Lower lobe of right lung (tissue), 2 donors: ENCODE data around the gene ENO3. TPM values are rescaled to one million over a fixed set of nuclear protein-coding genes. Genes with fewer than 3 reads are reported as not detected.

Experiments used
- ATAC-seq, 2 donors: fragments of 200-7000 bp; cut with Tn5 transposase; one replicate each; pipeline ENCODE4 v1.9.1; 2020 to 2022; ENCODE audit warnings: mild to moderate bottlenecking in 2 of 2, moderate library complexity in 2 of 2
- DNase-seq: peaks from one replicate; pipeline ENCODE4 v3.0.0-alpha.2; 2020
- H3K27ac ChIP-seq: fragments of 200-600 bp; one replicate; pipeline ENCODE4 v1.8.0; 2022
- H3K27me3 ChIP-seq: fragments of 200-600 bp; one replicate; pipeline ENCODE4 v1.8.0; 2022; ENCODE audit warnings: low read depth
- H3K36me3 ChIP-seq: fragments of 200-600 bp; one replicate; pipeline ENCODE4 v1.8.0; 2022; ENCODE audit warnings: mild to moderate bottlenecking
- H3K4me1 ChIP-seq: fragments of 200-600 bp; one replicate; pipeline ENCODE4 v1.8.0; 2022
- H3K4me3 ChIP-seq: fragments of 200-600 bp; one replicate; pipeline ENCODE4 v1.8.0; 2022; ENCODE audit warnings: mild to moderate bottlenecking
- H3K9me3 ChIP-seq: fragments of 200-600 bp; one replicate; pipeline ENCODE4 v1.8.0; 2022
- CTCF ChIP-seq: fragments of 200-600 bp; IDR thresholded peaks from one replicate; pipeline ENCODE4 v1.8.0; 2022; ENCODE audit warnings: antibody characterized with exemption, mild to moderate bottlenecking
- intact Hi-C: fragments of 100-400 bp; cut with DNase I; formaldehyde crosslinking; loops from one replicate; pipeline ENCODE4 v1.11.0; 2022
- total RNA-seq: library from RNA; stranded (reverse); fragmentation: NEBNext Ultra II Directional; extraction: Animal tissue kit (Norgen Biotek cat#: 25700); gene quantifications from one replicate; pipeline ENCODE4 v1.2.1, GENCODE V29; 2021
- donor health status: DM: no; HTN: yes; CAD: no; lungs with severe emphysema.

The ENO3 gene
- total RNA-seq, 1 donor from 2014 or later, result 8.2 TPM

- peak; percentile 59 to 63 for ATAC-seq
- peaks cover 42% of the 10 kb centered on the region for H3K4me1 ChIP-seq
- peak; percentile 87 for DNase-seq
- peak overlapping the region; percentile 99 for H3K4me3 ChIP-seq
- no peaks in the 10 kb centered on the region for H3K27me3 ChIP-seq
- H3K9me3 ChIP-seq, result no peaks in the 10 kb centered on the region
- intact Hi-C loops, result no loop called here
- peaks cover 23% of the 10 kb centered on the region for H3K36me3 ChIP-seq
- no peak for TF ChIP-seq CTCF
- peak overlapping the region; percentile 98 for H3K27ac ChIP-seq
Measured at GRCh38 chr17:4949321-4950074, 1.4 kb upstream of the ENO3 start.

GRCh38 chr17:4950075-4950745 is 709 bp upstream of the ENO3 start:
- DNase-seq (peak; percentile 80), ATAC-seq (no peak)
- TF ChIP-seq CTCF, result no peak
- Histone ChIP-seq H3K36me3 (peaks cover 16% of the 10 kb centered on the region), H3K4me3 (peak overlapping the region; percentile 99), H3K4me1 (peaks cover 35% of the 10 kb centered on the region), H3K9me3 (no peaks in the 10 kb centered on the region), H3K27me3 (no peaks in the 10 kb centered on the region), H3K27ac (peak overlapping the region; percentile 98)
- intact Hi-C loops, result no loop called here

- no peak for TF ChIP-seq CTCF
- intact Hi-C loops, result no loop called here
Measured at GRCh38 chr17:4951486-4951885, 567 bp downstream of the ENO3 start.

GRCh38 chr17:4953451-4953961 is 2.6 kb downstream of the ENO3 start:
- no peaks in the 10 kb centered on the region for H3K27me3 ChIP-seq
- no peak overlapping the region for H3K27ac ChIP-seq
- no peak for TF ChIP-seq CTCF
- peaks cover 18% of the 10 kb centered on the region for H3K4me1 ChIP-seq
- no peaks in the 10 kb centered on the region for H3K9me3 ChIP-seq
- H3K36me3 ChIP-seq, result peaks cover 10% of the 10 kb centered on the region
- ATAC-seq (no peak), DNase-seq (no peak)
- no peak overlapping the region for H3K4me3 ChIP-seq
- intact Hi-C loops, result no loop called here

More at GRCh38 chr17:4951486-4951885, 567 bp downstream of the ENO3 start:
- Histone ChIP-seq H3K9me3 (no peaks in the 10 kb centered on the region), H3K4me3 (no peak overlapping the region), H3K27me3 (no peaks in the 10 kb centered on the region), H3K36me3 (peaks cover 3% of the 10 kb centered on the region), H3K27ac (no peak overlapping the region), H3K4me1 (peaks cover 22% of the 10 kb centered on the region)
- no peak for DNase-seq
- ATAC-seq, result no peak

GRCh38 chr17:4955091-4955490 is 4.2 kb downstream of the ENO3 start:
- Histone ChIP-seq H3K27me3 (no peaks in the 10 kb centered on the region), H3K9me3 (no peaks in the 10 kb centered on the region), H3K4me3 (no peak overlapping the region), H3K27ac (no peak overlapping the region), H3K4me1 (peaks cover 18% of the 10 kb centered on the region), H3K36me3 (peaks cover 24% of the 10 kb centered on the region)
- intact Hi-C loops, result no loop called here
- ATAC-seq, result no peak
- no peak for TF ChIP-seq CTCF
- no peak for DNase-seq
